ENCODE results near the gene PDLIM1.
"Not testable (repeated sequence)": the region's sequence is repeated elsewhere in the genome, so short reads cannot be mapped to it uniquely, and the experiment has no call there.

DNA sequence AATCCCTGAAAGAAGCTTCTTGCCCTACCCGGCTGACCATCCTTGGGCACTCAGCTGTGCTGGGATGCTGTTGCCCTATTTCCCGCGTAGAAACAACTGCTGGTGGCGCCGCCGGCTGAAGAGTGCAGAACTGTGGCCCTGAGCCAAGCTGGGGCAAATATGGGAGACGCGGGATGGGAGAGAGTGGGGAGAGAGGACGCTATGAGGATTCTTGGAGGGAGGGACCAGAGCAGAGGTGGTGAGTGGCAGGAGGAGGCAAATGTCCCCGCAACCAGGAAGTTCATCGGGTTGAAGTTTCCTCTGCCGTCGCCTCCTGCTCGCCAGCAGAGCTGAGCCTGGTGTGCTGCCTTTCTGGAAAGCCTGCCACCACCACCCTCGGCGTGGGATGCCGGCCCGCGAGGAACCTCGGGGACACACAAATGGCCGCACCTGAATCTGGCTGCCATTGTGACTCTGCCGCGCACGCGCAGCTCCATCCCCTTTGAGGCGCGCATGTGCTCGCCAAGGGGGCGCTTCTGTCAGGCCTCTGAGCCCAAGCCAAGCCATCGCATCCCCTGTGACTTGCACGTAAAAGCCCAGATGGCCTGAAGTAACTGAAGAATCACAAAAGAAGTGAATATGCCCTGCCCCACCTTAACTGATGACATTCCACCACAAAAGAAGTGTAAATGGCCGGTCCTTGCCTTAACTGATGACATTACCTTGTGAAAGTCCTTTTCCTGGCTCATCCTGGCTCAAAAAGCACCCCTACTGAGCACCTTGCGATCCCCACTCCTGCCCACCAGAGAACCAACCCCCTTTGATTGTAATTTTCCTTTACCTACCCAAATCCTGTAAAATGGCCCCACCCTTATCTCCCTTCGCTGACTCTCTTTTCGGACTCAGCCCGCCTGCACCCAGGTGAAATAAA is 59.9 kb downstream of the PDLIM1 start:
- TF ChIP-seq, protein P1, sequence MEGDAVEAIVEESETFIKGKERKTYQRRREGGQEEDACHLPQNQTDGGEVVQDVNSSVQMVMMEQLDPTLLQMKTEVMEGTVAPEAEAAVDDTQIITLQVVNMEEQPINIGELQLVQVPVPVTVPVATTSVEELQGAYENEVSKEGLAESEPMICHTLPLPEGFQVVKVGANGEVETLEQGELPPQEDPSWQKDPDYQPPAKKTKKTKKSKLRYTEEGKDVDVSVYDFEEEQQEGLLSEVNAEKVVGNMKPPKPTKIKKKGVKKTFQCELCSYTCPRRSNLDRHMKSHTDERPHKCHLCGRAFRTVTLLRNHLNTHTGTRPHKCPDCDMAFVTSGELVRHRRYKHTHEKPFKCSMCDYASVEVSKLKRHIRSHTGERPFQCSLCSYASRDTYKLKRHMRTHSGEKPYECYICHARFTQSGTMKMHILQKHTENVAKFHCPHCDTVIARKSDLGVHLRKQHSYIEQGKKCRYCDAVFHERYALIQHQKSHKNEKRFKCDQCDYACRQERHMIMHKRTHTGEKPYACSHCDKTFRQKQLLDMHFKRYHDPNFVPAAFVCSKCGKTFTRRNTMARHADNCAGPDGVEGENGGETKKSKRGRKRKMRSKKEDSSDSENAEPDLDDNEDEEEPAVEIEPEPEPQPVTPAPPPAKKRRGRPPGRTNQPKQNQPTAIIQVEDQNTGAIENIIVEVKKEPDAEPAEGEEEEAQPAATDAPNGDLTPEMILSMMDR (IDR thresholded peaks at IDR 0.05), result not testable (repeated sequence)
- not testable (repeated sequence) for TF ChIP-seq ZFX (IDR thresholded peaks at IDR 0.05; ENCODE audit: borderline replicate concordance)
